Activated CD8-positive, alpha-beta memory T cell treated with anti-CD3 and anti-CD28 coated beads, Interleukin-2, amount 50 U/mL, for 48 hours (primary cell): ENCODE measurements around the gene ECD.
A peak's percentile ranks its signal among the peaks of the same experiment; 100 is the strongest.

Experiments used
- DNase-seq: peaks from one replicate; pipeline ENCODE4 v3.0.0-alpha.2; 2020

The ECD gene

DNA sequence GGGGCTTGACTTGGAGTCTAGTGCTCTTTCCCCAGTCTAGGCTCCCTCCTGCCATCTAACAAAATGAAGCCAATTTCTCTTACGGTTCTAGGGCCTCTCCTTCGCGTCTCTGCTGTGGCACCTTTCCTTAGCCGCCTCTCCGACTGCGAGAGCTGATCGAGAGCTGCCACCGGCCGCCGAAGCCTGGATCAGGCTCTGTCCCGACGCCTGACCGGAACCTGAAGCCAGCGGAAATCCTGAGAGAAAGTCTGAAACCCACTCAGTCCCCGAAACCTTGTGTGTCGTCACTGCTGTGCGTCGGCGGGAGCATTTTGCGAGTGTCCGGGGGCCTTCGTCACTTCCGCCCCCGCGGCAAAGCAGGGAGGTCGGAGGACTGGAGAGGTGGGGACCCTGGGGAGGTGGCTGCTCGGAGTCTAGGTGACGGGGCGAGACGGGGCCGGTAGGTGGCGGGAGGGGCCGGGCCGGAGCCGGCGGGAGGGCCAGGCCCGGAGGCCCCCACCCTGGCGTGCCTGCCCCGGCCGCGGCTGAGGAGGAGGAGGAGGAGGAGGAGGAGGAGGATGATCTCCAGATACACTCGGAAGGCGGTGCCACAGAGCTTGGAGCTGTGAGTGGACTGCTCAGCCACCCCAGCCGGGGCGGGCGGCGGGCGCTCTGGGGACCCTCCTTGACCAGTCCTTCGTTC, at the start of gene ECD, which contains the start of gene FAM149B1:
Gene ECD, minus strand, starts transcription at position 226 of the 682 bp plus-strand sequence. CDS start 4,071 bp downstream, outside the sequence.
Gene FAM149B1, plus strand, starts transcription at position 337 of the 682 bp plus-strand sequence. Its CDS starts 221 bp downstream, at position 558.
- DNase-seq: peak; percentile 96

DNA sequence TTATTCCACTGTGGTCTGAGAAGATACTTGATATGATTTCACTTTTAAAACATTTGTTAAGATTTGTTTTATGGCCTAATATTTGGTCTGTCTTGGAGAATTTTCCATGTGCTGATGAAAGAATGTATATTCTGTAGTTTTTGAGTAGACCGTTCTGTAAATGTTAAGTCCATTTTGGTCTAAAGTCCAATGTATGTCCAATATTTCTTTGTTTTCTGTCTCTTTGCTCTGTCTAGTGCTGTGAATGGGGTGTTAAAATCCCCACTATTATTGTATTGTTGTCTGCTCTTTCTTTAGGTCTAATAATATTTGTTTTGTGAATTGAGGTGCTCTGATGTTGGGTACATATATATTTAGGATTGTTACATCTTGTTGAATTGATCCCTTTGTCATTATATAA, 47.9 kb upstream of the ECD start:
- no peak for DNase-seq

DNA sequence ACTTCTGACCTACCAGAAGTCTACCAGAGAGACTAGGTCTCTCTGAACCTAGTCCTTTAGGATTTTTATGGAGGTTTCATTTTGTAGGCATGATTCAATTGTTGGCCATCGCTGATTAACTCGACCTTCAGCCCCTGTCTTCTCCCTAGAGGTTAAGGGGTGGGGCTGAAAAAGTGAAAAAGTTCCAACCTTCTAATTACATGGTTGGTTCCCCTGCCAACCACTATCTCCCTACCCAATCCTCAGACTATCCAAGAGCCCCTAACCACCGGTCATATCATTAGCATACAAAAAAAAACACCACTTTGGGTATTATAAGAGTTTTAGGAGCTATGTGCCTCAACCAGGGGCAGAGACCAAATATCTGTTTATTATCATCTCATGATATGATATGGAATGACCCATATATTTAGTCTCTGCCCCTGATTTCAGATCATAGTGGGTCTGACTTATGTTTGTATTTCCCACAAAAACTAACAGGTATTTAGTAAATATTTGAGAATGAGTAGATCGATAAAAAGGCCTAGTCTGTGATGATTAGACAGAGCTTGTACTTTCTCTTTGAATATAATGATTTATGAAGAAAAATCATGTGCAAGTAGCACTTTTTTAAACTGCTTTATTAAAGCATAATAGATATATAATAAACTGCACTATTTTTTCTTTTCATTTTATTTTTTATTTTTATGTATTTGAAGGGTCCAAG, 43.5 kb upstream of the ECD start:
- no peak for DNase-seq

DNA sequence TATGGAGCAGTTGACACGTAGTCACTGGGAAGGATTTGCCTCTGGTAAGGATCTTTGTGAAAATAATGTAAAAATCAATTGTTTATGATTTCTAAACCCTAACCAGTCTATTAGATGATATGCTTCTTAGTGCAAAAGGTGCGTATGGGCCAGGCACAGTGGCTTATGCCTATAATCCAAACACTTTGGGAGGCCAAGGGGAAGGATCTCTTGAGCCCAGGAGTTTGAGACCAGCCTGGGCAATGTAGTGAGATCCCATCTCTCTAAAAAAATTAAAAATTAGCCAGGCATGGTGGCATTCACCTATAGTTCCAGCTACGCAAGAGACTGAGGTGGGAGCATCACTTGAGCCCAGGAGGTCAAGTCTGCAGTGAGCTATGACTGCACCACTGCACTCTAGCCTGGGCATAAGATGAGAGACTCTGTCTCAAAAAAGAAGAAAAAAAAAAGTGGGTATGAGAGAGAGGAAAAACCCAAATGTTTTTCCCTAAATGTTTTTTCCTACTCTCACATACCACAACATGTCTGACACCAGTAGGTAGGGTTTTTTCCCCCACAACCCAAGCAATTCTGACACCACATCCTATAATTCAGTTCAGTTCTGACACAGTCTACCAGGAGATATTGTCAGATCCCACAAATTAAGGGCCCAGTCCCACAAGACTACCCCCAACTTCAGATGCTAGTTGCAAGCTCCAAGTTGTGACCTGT, 42.7 kb upstream of the ECD start:
- DNase-seq: no peak

DNA sequence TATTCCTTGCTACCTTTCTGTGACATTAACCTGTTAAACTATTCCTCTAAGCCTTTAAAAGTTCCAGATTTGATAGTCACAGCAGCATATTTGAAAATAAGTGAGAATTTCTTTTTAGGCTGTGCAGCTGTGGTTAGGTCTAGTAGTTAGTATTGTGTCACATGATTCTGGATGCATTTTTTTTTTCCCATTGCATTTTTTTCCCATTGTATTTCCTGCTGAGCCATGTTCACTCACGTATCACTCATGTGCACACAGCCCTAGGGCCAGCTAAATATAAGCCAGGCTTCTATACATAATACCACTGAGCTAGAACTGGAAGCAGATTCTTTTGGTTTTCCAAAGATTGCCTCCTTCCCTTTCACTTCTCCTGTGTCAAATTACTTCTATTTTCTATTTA, 41.9 kb upstream of the ECD start:
- no peak for DNase-seq

DNA sequence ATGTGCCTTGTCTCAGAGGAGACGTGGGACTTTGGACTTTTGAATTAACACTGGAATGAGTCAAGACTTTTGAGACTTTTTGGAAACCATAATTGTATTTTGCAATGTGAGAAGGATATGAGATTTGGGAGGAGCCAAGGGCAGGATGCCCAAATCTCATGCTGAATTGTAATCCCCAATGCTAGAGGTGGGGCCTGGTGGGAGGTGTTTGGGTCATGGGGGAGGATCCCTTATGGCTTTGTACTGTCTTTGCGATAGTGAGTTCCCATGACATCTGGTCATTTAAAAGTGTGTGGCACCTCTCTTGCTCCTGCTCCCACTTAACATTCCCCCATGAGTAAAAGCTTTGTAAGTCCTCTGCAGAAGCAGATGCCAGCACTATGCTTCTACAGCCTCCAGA, 40.1 kb upstream of the ECD start:
- no peak for DNase-seq

DNA sequence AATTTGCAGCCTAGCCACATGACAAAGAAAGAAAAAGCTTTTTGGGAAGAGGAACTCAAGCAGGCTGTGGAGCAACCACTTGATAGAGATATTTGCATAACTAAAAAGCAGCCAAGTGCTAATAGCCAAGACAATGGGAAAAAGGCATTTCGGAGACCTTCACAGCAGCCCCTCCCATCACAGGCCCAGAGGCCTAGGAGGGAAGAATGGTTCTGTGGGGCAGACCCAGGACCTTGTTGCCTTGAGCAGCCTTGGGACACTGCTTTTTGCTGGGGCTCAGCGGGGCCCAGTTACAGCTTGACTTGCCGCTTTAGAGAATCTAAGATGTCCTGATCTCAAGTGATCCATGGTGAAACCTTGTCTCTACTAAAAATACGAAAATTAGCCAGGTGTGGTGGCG, 38.6 kb upstream of the ECD start:
- DNase-seq: no peak

DNA sequence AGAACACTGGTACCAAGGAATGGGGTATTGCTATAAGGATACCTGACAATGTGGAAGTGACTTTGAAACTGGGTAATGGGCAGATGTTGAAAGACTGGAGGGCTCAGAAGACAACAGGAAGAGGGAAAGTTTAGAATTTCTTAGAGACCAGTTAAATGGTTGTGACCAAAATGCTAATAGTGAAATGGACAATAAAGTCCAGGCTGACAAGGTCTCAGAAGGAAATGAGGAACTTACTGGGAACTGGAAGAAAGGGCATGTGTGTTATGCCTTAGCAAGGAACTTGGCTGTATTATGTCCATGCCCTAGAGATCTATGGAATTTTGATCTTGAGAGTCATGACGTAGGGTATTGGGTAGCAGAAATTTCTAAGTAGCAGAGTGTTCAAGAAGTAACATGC, 38.1 kb upstream of the ECD start:
- no peak for DNase-seq

DNA sequence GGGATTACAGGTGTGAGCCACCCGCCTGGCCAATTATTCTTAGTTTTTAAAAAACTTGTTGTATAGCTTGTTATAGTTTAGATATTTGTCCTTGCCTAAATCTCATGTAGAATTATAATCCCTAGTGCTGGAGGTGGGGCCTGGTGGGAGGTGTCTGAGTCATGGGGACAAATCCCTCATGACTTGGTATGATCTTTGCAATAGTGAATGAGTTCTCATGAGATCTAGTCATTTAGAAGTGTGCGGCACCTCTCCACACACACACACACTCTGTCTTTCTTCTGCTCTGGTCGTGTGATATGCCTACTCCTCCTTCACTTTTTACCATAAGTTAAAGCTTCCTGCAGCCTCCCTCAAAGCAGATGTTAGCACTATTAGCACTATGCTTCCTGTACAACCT, 37.3 kb upstream of the ECD start:
- DNase-seq: no peak

DNA sequence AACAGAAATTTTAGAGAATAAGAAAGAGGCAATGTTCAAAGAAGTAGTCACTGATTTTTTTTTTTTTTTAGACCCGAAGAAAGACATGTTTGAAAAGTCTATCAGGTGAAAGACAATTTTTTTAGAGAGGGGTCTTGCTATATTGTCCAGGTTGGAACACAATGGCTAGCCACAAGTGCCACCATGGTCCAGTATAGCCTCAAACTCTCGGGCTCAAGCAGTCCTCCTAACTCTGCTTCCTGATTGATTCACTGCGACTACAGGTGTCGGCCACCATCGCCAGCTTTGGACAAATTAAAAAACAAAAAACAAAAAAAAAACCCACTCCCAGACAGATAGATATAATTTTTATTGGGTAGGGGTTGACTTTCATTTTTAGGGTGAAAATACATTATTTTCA, 22.4 kb upstream of the ECD start:
- DNase-seq: no peak

DNA sequence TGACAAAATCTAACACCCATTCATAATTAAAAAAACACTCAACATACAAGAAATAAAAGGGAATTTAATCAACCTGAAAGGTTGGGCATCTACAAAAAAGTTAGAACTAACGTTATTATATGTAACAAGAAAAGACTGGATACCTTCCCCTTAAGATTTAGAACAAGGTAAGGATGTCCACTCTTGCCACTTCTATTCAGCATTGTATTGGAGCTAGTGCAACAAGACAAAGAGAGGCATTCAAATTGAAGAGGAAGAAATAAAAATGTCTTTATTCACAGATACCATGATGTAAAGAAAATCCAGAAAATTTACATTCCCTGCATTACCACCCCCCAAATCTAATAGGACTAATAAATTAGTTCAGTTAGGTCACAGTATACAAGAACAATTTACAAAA, 18.5 kb upstream of the ECD start:
- no peak for DNase-seq

DNA sequence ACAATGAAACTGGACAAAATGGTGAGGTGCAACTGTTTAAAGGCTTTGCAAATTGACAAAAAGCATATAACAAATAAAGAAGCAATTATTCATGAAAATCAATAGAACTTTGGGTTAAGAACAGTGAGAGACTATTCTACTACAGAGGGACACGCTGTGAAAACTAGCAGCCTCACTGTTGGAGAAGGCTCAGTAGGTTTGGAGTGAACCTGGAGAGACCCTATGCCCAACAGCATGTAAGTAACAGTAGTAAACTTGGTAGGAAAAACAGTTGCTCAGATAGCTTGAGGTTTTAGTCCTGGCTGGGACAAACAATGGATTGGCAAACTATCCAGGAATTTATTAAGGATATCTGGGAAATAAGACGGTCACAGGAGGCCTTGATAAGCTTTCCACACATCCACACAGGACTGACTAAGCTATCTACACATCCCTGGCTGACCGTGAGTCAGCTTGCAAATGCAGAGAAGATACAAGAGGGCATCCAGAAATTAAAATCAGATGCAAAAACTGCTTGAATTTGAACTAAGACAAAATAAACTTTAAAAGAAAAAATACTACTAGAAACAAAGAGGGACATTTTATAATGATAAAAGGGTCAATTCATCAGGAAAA, 16.0 kb upstream of the ECD start:
- no peak for DNase-seq

DNA sequence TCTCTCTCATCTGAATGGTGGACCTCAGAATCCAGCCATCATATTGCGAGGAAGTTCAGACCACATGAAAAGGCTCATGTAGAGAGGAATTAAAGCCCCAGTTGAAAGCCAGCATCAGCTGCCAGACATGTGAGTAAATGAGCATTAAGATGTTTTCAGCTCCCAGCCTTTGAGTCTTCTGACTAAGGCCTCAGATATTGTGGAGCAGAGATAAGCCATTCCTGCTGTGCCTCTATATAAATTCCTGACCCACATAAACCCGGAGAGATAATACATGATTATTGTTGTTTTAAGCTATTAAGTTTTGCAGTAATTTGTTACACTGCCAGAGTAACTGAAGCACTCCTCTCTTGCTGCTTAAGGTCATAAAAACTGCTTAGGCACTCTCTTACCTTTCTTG, 14.8 kb upstream of the ECD start:
- DNase-seq: no peak

DNA sequence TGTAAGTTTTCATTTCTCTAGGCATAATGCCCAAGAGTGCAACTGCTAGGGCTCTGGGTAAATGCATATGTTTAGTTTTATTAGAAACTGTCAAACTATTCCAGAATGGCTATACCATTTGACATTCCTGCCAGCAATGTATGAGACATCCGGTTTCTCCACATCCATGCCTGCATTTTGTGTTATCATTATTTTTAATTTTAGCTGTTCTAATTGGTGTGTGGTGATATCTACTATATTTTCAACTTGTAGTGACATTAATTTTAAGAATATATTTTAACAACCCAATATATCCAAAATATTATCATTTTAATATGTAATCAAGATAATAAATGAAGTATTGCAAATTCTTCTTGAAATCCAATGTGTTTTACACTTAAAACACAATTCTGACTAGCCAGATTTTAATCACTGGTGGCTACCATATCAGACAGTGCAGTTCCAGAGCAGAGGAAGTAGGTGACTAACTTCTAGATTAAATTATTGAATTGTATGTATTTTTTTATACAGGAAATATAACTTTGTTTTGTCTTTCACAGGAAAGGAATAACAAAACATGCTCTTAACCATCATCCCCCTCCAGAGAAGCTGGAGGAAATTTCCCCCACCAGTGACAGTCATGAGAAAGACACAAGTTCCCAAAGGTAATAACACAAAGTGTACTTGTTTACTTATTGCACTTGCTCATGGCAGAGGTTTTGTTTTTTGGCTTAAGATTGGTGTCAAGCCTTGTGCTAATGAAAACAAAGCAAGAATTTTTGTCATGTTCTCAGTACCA, 6.5 kb upstream of the ECD start:
- no peak for DNase-seq

DNA sequence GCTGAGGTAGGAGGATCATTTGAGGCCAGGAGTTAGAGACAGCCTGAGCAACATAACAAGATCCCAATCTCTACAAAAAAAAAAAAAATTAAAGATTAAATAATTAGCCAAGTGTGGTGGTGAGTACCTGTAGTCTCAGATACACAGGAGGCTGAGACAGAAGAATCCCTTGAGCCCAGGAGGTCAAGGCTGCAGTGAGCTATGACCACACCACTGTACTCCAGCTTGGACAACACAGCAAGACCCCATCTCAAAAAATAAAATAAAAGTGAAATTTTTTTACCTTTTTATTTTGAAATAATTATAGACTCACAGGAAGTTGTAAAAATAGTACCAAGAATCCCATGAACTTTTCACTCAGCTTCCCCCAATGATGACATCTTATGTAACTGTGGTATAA, 5.1 kb upstream of the ECD start:
- no peak for DNase-seq

DNA sequence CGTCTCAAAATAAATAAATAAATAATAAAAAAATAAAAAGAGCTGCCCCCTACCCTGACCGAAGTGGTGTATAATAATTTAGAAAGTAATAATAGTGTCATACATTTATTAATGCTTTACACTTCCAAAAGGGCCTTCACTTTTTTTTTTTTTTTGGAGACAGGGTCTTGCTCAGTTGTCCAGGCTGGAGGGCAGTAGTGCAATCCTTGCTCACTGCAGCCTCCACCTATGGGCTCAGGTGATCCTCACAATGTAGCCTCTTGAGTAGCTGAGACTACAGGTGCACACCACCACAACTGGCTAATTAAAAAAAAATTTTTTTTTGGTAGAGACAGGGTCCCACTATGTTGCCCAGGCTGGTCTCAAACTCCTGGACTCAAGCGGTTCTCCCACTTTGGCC, 1.5 kb upstream of the ECD start:
- no peak for DNase-seq

DNA sequence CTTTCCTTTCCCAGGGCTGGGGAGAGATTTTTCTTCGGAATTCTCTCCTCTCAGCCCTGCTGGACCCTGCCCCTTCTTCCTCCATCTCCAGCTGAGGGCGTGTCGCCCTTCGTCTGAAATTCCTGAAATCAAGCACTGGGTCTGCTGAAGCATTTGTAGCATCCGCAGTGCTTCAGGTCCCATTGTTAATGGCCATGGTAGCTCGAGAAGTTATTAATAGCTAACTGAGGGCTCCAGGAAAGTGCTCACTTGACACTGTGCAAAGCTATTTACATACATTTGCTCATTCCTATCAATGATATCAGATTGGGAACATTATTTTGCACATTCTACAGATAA, 626 bp upstream of the ECD start:
- no peak for DNase-seq

DNA sequence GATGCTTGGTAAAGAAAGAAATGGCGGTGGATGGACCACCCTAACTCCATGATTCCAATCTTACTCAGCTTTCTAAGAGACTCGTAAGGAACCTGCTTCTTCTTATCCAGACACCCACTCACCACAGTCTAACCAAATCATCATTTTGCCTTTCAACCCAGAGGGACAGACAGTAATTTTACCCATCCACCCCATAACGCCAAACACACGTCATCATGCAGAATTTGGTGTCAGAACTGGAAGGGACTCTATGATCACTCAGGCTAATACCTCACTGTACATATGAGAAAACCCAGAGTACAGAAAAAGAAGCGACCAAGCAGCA, 388 bp downstream of the ECD start:
- DNase-seq: no peak

DNA sequence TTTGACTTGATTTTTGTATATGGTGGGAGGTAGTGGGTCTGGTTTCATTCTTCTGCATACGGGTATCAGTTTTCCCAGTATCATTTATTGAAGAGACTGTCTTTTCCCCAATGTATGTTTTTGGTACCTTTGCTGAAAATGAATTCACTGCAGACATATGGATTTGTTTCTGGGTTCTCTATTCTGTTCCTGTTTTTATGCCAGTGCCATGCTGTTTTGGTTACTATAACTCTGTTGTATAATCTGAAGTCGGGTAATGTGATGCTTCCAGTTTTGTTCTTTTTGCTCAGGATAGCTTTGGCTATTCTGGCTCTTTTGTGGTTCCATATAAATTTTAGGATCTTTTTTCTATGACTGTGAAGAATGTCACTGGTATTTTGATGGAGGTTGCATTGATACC, 836 bp downstream of the ECD start:
- DNase-seq: no peak

DNA sequence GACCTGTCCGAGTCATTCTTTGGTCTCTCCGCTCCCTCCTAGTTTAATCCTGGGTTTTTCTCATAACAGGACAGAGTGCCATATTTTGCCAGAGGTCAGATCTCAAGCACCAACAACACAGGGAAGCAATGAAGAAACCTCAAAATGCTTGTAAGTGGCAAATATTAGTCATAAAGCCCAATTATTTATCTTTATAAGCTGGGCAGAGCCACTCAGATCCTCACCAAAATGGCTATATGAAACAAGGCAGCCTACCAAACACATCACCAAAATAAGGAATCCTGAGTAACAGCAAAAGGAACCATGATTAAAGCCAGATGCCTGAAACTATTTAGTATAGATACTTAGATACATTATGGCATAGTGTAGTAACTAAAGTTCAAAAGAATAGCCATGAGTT, 4.7 kb downstream of the ECD start:
- no peak for DNase-seq

DNA sequence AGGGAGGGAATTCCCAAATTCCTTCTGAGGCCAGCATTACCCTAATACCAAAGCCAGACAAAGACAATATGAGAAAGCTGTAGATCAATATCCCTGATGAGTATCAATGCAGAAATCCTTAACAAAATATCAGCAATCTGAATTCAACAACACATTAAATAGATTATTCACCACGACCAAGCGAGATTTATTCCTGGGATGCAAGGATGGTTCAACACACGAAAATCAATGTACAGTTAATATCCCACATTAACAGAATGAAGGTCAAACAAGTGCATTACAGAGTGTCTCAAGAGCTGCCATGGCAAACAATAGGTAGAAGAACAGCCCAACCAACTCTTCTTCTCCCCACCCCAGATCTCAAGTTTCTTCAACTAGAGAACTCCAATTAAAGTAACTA, 6.1 kb downstream of the ECD start:
- DNase-seq: no peak

DNA sequence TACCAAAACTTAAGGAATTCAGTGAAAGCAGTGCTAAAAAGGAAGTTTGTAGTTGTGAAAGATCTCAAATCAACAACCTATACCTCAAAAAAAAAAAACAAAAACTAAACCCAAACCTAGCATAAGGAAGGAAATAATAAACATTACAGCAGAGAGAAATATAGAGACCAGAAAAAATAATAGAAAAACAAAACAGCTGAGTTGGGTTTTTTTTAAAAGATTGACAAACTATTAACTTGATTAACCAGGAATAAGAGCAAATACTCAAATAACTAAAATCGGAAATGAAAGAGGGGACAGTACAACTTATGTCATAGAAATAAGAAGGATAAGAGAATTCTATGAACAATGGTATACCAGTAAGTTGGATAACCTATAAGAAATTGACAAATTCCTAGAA, 6.7 kb downstream of the ECD start:
- no peak for DNase-seq

DNA sequence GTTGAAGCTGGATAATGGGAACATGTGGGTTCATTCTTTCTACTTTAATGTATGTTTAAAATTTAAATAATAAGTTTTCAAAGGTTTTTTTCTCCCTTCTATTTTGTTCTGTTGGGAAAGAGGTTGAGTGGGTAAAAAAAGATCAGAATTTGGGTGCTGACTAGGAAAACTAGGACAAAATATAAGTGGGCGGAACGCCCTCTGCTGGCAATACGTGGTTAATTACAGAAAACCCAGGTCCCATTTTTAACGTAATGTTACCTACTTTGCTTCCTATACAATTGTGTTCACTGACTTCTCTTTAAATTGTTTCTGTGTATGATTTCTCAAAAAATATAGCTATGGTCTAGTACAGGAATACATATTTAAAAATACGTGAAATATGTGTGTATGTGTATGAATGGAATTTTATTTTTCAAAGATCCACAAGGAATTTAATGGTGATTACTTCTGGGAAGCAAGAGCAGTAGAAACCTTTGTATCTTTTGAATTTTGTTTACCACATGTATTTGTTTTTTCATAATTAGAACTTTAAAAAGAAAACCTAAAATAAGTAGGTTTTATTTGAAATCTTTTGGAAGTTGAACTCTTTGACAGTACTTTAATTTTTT, 8.7 kb downstream of the ECD start:
- peak; percentile 66 for DNase-seq
